Endodermal cell (in vitro differentiated cells): ENCODE results near the gene LPIN2. TPM values are rescaled to one million over a fixed set of nuclear protein-coding genes. Genes with fewer than 3 reads are reported as not detected.

Experiments used
- DNase-seq: peaks from one replicate; pipeline ENCODE4 v3.0.0-alpha.2; 2017
- H3K27ac ChIP-seq: 2 replicates; pipeline ENCODE4 v1.5.1; 2013; ENCODE audit warnings: mild to moderate bottlenecking, low read depth, low read length, moderate library complexity
- H3K27me3 ChIP-seq: 2 replicates; pipeline ENCODE4 v1.6.1; 2013; ENCODE audit warnings: mild to moderate bottlenecking, low read length, moderate library complexity; ENCODE audit not compliant: insufficient read depth, control insufficient read depth, poor library complexity, severe bottlenecking
- H3K36me3 ChIP-seq: 2 replicates; pipeline ENCODE4 v1.7.0; 2013; ENCODE audit warnings: mild to moderate bottlenecking, low read length, moderate library complexity; ENCODE audit not compliant: control insufficient read depth, insufficient read depth
- H3K4me1 ChIP-seq: one replicate; pipeline ENCODE4 v1.7.0; 2013; ENCODE audit warnings: low read length; ENCODE audit not compliant: control insufficient read depth, insufficient read depth
- H3K4me3 ChIP-seq: 2 replicates; pipeline ENCODE4 v1.5.1; 2013; ENCODE audit warnings: mild to moderate bottlenecking, low read length, moderate library complexity
- H3K9ac ChIP-seq: 2 replicates; pipeline ENCODE4 v1.6.1; 2013; ENCODE audit warnings: mild to moderate bottlenecking, low read length, moderate library complexity; ENCODE audit not compliant: poor library complexity, severe bottlenecking; ENCODE audit errors: extremely low read depth
- H3K9me3 ChIP-seq: 2 replicates; pipeline ENCODE4 v1.6.1; 2013; ENCODE audit warnings: mild to moderate bottlenecking, low read length, moderate library complexity; ENCODE audit not compliant: control insufficient read depth
- H3K27ac Mint-ChIP-seq: 2 replicates; pipeline ENCODE4 v1.8.0; 2020; ENCODE audit warnings: mixed read lengths
- H3K27me3 Mint-ChIP-seq: 2 replicates; pipeline ENCODE4 v1.8.0; 2021; ENCODE audit warnings: mild to moderate bottlenecking, mixed read lengths; ENCODE audit not compliant: insufficient read depth
- H3K36me3 Mint-ChIP-seq: 2 replicates; pipeline ENCODE4 v1.8.0; 2020; ENCODE audit warnings: low read depth, mixed read lengths
- H3K4me1 Mint-ChIP-seq: 2 replicates; pipeline ENCODE4 v1.8.0; 2020; ENCODE audit warnings: mixed read lengths
- H3K4me3 Mint-ChIP-seq: 2 replicates; pipeline ENCODE4 v1.8.0; 2020; ENCODE audit warnings: mild to moderate bottlenecking, moderate library complexity, mixed read lengths
- H3K9me3 Mint-ChIP-seq: 2 replicates; pipeline ENCODE4 v1.8.0; 2020; ENCODE audit warnings: mild to moderate bottlenecking, mixed read lengths
- WGBS, 2 experiments: methylation state at CpG; one replicate each; pipeline versions ENCODE4 v1.1.5 to v1.1.7; 2013; ENCODE audit warnings: missing lambda C conversion rate in 2 of 2, mixed read lengths in 1 of 2; ENCODE audit not compliant: insufficient coverage in 1 of 2, insufficient read length in 1 of 2; 5-methylcytosine and 5-hydroxymethylcytosine counted together
- total RNA-seq, 2 donors: library from RNA; stranded (reverse); fragmentation: NEBNext Ultra II Directional in 1 of 2; extraction: Animal tissue kit (Norgen Biotek cat#: 25700) in 1 of 2; gene quantifications; 2 replicates in 1 of 2; 3 replicates in 1 of 2; pipeline ENCODE4 v1.2.1, GENCODE V29; 2021
- TF ChIP-seq, protein P1 (sequence below): fragments of 200-600 bp; sonication (generic); conservative IDR thresholded peaks from 2 replicates; pipeline ENCODE4 v1.5.0; 2021; ENCODE audit warnings: antibody characterized with exemption, mild to moderate bottlenecking

Gene LPIN2
- total RNA-seq, 2 donors from 2014 or later = 22.9 to 31.8 TPM

DNA sequence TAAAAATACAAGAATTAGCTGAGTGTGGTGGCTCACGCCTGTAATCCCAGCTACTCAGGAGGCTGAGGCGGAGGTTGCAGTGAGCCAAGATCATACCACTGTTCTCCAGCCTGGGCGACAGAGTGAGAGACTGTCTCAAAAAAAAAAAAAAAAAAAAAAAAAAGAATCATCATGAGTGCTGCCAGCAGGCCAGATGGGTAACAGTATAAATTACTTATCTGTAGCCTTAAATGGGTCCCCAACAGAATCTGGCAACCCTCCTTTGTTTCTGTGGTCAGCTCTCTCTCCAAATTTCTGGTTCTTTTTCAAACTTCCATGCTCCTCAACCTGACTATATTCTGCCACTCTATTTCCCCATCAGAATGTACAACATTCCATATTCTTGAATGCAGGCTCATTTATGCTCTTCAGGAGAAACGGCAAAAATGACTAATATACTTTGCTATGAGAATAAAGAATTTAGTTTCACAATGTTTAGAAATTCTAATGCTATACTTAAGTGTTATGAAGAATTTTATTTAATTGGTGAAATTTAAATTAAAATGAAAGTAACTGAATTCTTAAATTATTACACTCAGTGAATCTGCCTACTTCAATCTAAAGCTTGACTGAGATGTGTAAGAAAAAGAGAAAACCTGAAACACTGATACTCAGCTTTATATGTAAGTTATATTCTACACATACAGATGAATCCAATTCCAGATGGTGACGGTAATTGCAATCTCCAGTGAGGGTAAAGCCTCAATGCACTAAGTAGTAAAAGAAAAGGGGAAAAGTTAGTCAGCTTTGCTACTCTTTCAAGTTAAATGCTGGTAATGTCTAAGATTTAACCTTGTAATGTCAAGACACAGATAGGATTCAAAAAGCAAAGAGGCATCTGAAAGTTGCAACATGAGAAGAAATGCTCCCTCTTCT lies 24.8 kb downstream of the LPIN2 start:
- H3K27ac Mint-ChIP-seq = no peak overlapping the region
- H3K4me1 Mint-ChIP-seq = peaks cover 19% of the 10 kb centered on the region
- H3K4me3 ChIP-seq = no peak overlapping the region
- H3K27me3 ChIP-seq = no peaks in the 10 kb centered on the region
- H3K4me3 Mint-ChIP-seq = no peak overlapping the region
- H3K9ac ChIP-seq = no peak overlapping the region
- no peaks in the 10 kb centered on the region for H3K4me1 ChIP-seq
- peaks cover 3% of the 10 kb centered on the region for H3K9me3 Mint-ChIP-seq
- TF ChIP-seq, protein P1, sequence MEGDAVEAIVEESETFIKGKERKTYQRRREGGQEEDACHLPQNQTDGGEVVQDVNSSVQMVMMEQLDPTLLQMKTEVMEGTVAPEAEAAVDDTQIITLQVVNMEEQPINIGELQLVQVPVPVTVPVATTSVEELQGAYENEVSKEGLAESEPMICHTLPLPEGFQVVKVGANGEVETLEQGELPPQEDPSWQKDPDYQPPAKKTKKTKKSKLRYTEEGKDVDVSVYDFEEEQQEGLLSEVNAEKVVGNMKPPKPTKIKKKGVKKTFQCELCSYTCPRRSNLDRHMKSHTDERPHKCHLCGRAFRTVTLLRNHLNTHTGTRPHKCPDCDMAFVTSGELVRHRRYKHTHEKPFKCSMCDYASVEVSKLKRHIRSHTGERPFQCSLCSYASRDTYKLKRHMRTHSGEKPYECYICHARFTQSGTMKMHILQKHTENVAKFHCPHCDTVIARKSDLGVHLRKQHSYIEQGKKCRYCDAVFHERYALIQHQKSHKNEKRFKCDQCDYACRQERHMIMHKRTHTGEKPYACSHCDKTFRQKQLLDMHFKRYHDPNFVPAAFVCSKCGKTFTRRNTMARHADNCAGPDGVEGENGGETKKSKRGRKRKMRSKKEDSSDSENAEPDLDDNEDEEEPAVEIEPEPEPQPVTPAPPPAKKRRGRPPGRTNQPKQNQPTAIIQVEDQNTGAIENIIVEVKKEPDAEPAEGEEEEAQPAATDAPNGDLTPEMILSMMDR = no peak
- no peak overlapping the region for H3K27ac ChIP-seq
- 91 to 96% methylated on average over 3 to 4 of the region's 5 CpGs for WGBS, 2 experiments
- H3K9me3 ChIP-seq = peaks cover 16% of the 10 kb centered on the region
- no peaks in the 10 kb centered on the region for H3K36me3 ChIP-seq
- H3K27me3 Mint-ChIP-seq = no peaks in the 10 kb centered on the region
- H3K36me3 Mint-ChIP-seq = peaks cover 11% of the 10 kb centered on the region
- no peak for DNase-seq

DNA sequence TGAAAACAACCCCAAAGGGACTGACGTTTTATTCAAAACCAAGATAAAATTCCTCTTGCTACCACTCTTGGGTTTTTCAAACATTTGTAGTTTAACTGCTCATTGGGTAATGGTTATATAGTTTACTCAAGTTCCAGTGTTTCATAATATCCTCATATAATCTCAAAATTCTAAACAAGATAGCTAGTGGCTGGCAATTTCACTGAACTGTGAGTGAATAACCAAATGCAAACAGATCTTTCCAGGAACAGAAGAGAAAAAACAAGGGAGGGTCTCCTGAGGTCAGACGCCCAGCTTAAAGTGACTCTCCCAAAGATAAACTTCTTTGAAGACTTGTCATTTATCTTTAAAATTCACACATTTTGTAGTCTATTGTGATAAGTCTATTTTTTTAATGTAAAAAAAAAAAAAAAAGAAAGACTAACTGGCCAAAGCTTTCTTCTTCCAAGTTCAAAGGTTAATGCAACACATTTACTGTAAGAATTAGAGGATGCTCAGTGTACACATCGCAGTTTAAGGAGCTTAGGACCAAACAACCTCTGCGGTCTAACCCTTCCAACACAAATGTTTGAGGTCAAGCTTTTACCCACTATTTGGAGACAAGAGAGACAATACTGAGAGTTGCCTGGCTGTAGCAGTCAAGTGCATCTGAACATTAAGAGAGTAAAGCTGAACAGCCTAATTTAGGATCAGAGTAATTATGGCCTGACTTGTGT lies 26.6 kb downstream of the LPIN2 start:
- Mint-ChIP-seq H3K4me1 (peaks cover 34% of the 10 kb centered on the region), H3K4me3 (no peak overlapping the region), H3K36me3 (peaks cover 3% of the 10 kb centered on the region), H3K27me3 (no peaks in the 10 kb centered on the region), H3K9me3 (peaks cover 1% of the 10 kb centered on the region), H3K27ac (no peak overlapping the region)
- Histone ChIP-seq H3K4me3 (no peak overlapping the region), H3K27me3 (no peaks in the 10 kb centered on the region), H3K36me3 (no peaks in the 10 kb centered on the region), H3K9ac (no peak overlapping the region), H3K4me1 (no peaks in the 10 kb centered on the region), H3K27ac (no peak overlapping the region), H3K9me3 (peaks cover 11% of the 10 kb centered on the region)
- TF ChIP-seq, protein P1 = no peak
- WGBS, 2 experiments = 82 to 100% methylated on average over 1 to 4 of the region's 4 CpGs
- DNase-seq = no peak

DNA sequence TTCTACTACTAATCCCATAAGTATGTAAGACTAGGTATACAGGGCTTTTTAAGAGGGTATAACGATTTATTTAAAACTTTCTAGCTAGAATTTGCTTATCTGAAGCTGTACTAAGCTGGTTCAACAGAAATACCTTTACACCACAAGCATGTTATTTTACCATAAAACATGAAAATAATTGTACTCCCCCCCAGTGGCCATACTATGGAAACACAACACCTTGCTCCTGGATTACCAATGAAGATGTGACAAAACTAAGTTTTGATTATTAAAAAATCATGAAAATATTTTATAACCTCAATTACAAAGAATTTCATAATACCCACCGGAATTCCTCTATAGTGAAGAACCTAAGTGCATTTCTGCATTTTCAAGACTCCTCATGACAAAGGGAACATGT lies 27.3 kb downstream of the LPIN2 start:
- TF ChIP-seq, protein P1 = peak; percentile 67
- H3K9me3 Mint-ChIP-seq = no peaks in the 10 kb centered on the region
- peaks cover 11% of the 10 kb centered on the region for H3K9me3 ChIP-seq
- peaks cover 36% of the 10 kb centered on the region for H3K4me1 Mint-ChIP-seq
- no peak overlapping the region for H3K27ac ChIP-seq
- no peaks in the 10 kb centered on the region for H3K36me3 ChIP-seq
- no peak overlapping the region for H3K4me3 Mint-ChIP-seq
- no peak overlapping the region for H3K4me3 ChIP-seq
- H3K27ac Mint-ChIP-seq = no peak overlapping the region
- no peaks in the 10 kb centered on the region for H3K27me3 Mint-ChIP-seq
- WGBS, 2 experiments = 100% methylated on average over 1 to 2 of the region's 2 CpGs
- no peaks in the 10 kb centered on the region for H3K27me3 ChIP-seq
- H3K9ac ChIP-seq = no peak overlapping the region
- H3K4me1 ChIP-seq = no peaks in the 10 kb centered on the region
- DNase-seq = no peak
- H3K36me3 Mint-ChIP-seq = peaks cover 2% of the 10 kb centered on the region
